ENCODE measurements around the gene AP4E1. TPM values are rescaled to one million over a fixed set of nuclear protein-coding genes. Genes with fewer than 3 reads are reported as not detected.

The AP4E1 gene
- polyA plus RNA-seq, 1 donor (not counting 4 experiments of a cell fraction or from before 2014, with no cell fraction given), result 7.9 TPM

- no peaks in the 10 kb centered on the region for H3K27me3 ChIP-seq (ENCODE audit: control insufficient read depth, extremely low read depth, insufficient read depth, low read length)
- TF ChIP-seq EZH2 (IDR thresholded peaks at IDR 0.05; ENCODE audit: low read length) (no peak), CTCF (optimal IDR thresholded peaks at IDR 0.05 in 1 of 3, IDR thresholded peaks at IDR 0.05 in 1 of 3, conservative IDR thresholded peaks at IDR 0.05 in 1 of 3; ENCODE audit: extremely low read depth in 1 of 3, insufficient read depth in 2 of 3, low read length in 3 of 3) (no peak)
- H3K79me2 ChIP-seq (ENCODE audit: control insufficient read depth, insufficient read depth, low read length), result no peaks in the 10 kb centered on the region
- no peaks in the 10 kb centered on the region for H3K9me3 ChIP-seq (ENCODE audit: control insufficient read depth, low read depth, low read length)
- no peak for DNase-seq (ENCODE audit: low read depth, low spot score)
- H3K4me3 ChIP-seq (ENCODE audit: control insufficient read depth in 2 of 3, extremely low read depth in 1 of 3, insufficient read depth in 2 of 3, low read depth in 1 of 3, low read length in 3 of 3), result no peak overlapping the region
- H3K4me1 ChIP-seq (ENCODE audit: control insufficient read depth, extremely low read depth, insufficient read depth, low read length), result no peaks in the 10 kb centered on the region
- dilution Hi-C loops (cut with MboI; ENCODE audit: extremely low pct_ligation_motif_present, low sequenced_read_pairs), result no loop called here
- H4K20me1 ChIP-seq (ENCODE audit: control insufficient read depth, extremely low read depth, insufficient read depth, low read length), result no peaks in the 10 kb centered on the region
- FAIRE-seq, result no peak
- H3K36me3 ChIP-seq (ENCODE audit: control insufficient read depth in 2 of 2, extremely low read depth in 1 of 2, insufficient read depth in 2 of 2, low read length in 2 of 2), result no peaks in the 10 kb centered on the region
- H2AFZ ChIP-seq (ENCODE audit: control insufficient read depth, low read length), result no peak overlapping the region
- no peaks in the 10 kb centered on the region for H3K9me1 ChIP-seq (ENCODE audit: control insufficient read depth, extremely low read depth, insufficient read depth, low read length)
- H3K4me2 ChIP-seq (ENCODE audit: control insufficient read depth, extremely low read depth, insufficient read depth, low read depth, low read length), result no peak overlapping the region
- no peak overlapping the region for H3K9ac ChIP-seq (ENCODE audit: control insufficient read depth, extremely low read depth, insufficient read depth, low read length)
- H3K27ac ChIP-seq (ENCODE audit: control insufficient read depth, insufficient read depth, low read length), result no peak overlapping the region
These were observed 108.1 kb downstream of the AP4E1 start for GRCh38 chr15:51016615-51017014.

GRCh38 chr15:51022206-51022605, 113.7 kb downstream of the AP4E1 start:
- H4K20me1 ChIP-seq (ENCODE audit: control insufficient read depth, extremely low read depth, insufficient read depth, low read length), result no peaks in the 10 kb centered on the region
- H3K9ac ChIP-seq (ENCODE audit: control insufficient read depth, extremely low read depth, insufficient read depth, low read length), result no peak overlapping the region
- no peak overlapping the region for H3K4me2 ChIP-seq (ENCODE audit: control insufficient read depth, extremely low read depth, insufficient read depth, low read depth, low read length)
- no peaks in the 10 kb centered on the region for H3K9me3 ChIP-seq (ENCODE audit: control insufficient read depth, low read depth, low read length)
- H3K9me1 ChIP-seq (ENCODE audit: control insufficient read depth, extremely low read depth, insufficient read depth, low read length), result no peaks in the 10 kb centered on the region
- dilution Hi-C loops (cut with MboI; ENCODE audit: extremely low pct_ligation_motif_present, low sequenced_read_pairs), result no loop called here
- no peak for FAIRE-seq
- no peaks in the 10 kb centered on the region for H3K79me2 ChIP-seq (ENCODE audit: control insufficient read depth, insufficient read depth, low read length)
- no peaks in the 10 kb centered on the region for H3K36me3 ChIP-seq (ENCODE audit: control insufficient read depth in 2 of 2, extremely low read depth in 1 of 2, insufficient read depth in 2 of 2, low read length in 2 of 2)
- H3K27me3 ChIP-seq (ENCODE audit: control insufficient read depth, extremely low read depth, insufficient read depth, low read length), result no peaks in the 10 kb centered on the region
- H2AFZ ChIP-seq (ENCODE audit: control insufficient read depth, low read length), result no peak overlapping the region
- H3K4me3 ChIP-seq (ENCODE audit: control insufficient read depth in 2 of 3, extremely low read depth in 1 of 3, insufficient read depth in 2 of 3, low read depth in 1 of 3, low read length in 3 of 3), result no peak overlapping the region
- peaks cover 16% of the 10 kb centered on the region for H3K4me1 ChIP-seq (ENCODE audit: control insufficient read depth, extremely low read depth, insufficient read depth, low read length)
- no peak for TF ChIP-seq CTCF (optimal IDR thresholded peaks at IDR 0.05 in 1 of 3, IDR thresholded peaks at IDR 0.05 in 1 of 3, conservative IDR thresholded peaks at IDR 0.05 in 1 of 3; ENCODE audit: extremely low read depth in 1 of 3, insufficient read depth in 2 of 3, low read length in 3 of 3)
- no peak for TF ChIP-seq EZH2 (IDR thresholded peaks at IDR 0.05; ENCODE audit: low read length)
- no peak for DNase-seq (ENCODE audit: low read depth, low spot score)
- no peak overlapping the region for H3K27ac ChIP-seq (ENCODE audit: control insufficient read depth, insufficient read depth, low read length)

Measured in keratinocyte (primary cell).